Loucy (cell line): ENCODE data around the gene CEPT1.

Experiments used
- CTCF ChIP-seq: fragments of 200-600 bp; sonication (generic); conservative IDR thresholded peaks from 2 replicates; pipeline ENCODE4 v1.5.1; 2014; ENCODE audit warnings: mild to moderate bottlenecking, antibody characterized with exemption, low read length
- EZH2phosphoT487 ChIP-seq: fragments of 200-600 bp; IDR thresholded peaks from 2 replicates; pipeline ENCODE4 v1.6.1; 2018; ENCODE audit warnings: antibody characterized with exemption, mild to moderate bottlenecking, moderate library complexity, borderline replicate concordance

GRCh38 chr1:111218701-111219556 is 78.9 kb downstream of the CEPT1 start:
- TF ChIP-seq CTCF (no peak), EZH2phosphoT487 (no peak)
